Measurements from ENCODE around the gene FMO5.
"Not testable (repeated sequence)": the region's sequence is repeated elsewhere in the genome, so short reads cannot be mapped to it uniquely, and the experiment has no call there.

Gene FMO5

DNA sequence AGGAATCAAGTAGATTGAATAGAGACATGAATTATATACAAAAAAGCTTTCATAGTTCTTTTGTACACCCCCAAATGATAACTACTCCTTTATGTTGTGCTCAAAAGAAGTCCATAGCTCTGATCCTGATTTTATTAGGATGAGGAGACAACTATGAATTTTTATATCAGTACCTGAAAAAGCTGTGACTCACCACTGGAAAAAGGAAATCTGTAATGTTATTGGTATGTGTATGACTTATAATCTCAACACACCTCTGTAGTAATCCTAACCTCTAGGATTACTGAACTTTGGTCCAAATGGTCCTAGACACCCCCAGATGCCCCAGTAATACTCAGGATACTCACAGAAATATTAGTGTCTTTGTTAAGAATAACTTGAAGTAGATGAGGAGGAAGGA lies 63.0 kb downstream of the FMO5 start:
- no peak overlapping the region for H3K4me3 Mint-ChIP-seq
- no peak overlapping the region for H3K27ac Mint-ChIP-seq
- H3K4me1 Mint-ChIP-seq (ENCODE audit: low read depth), result no peaks in the 10 kb centered on the region
- H3K9me3 Mint-ChIP-seq, result no peaks in the 10 kb centered on the region
- no peaks in the 10 kb centered on the region for H3K27me3 Mint-ChIP-seq (ENCODE audit: low read depth)
- peaks cover 34% of the 10 kb centered on the region for H3K36me3 Mint-ChIP-seq (ENCODE audit: low read depth)

DNA sequence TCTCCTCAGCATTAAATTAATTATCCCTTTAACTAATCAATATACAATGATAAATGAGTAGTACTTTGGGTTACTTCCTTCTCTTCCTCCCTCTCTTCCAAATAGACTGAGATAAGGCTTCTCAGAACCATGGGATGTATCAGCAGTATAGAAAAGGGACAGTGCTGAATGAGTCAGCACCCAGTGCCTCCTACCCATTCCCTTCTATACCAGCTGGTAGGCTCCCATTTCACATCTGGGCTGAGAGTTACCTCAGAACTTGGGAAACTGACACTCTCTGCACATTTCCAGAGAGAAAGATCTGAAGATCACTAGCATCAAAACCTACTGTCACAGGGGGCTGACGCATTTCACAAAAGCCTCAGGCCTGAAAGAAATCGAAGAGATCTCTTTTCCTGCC lies 68.0 kb downstream of the FMO5 start:
- not testable (repeated sequence) for H3K27me3 Mint-ChIP-seq (ENCODE audit: low read depth); H3K4me3 Mint-ChIP-seq; H3K4me1 Mint-ChIP-seq (ENCODE audit: low read depth); H3K9me3 Mint-ChIP-seq; H3K27ac Mint-ChIP-seq
- H3K36me3 Mint-ChIP-seq (ENCODE audit: low read depth), result peaks cover 32% of the 10 kb centered on the region

DNA sequence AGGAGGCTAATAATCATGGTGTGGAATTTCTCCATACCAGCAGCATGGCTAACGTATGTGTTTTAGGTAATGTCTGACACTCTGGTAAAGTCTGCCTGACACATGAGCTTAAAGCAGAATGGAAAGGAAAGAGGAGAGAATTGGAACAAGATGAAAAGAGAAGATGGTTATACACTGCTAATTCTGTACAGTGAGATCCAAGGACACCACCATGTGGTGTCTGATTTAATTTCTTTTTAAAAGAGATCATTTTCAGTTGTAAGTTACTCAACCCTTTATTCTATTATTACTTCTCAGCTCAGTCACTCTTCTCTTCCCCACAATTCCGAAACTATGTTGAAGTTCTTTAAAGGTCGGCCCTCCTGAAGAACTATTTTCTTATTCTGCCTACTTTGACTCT lies 68.5 kb downstream of the FMO5 start:
- H3K4me3 Mint-ChIP-seq, result no peak overlapping the region
- no peaks in the 10 kb centered on the region for H3K4me1 Mint-ChIP-seq (ENCODE audit: low read depth)
- no peak overlapping the region for H3K27ac Mint-ChIP-seq
- H3K9me3 Mint-ChIP-seq, result no peaks in the 10 kb centered on the region
- no peaks in the 10 kb centered on the region for H3K27me3 Mint-ChIP-seq (ENCODE audit: low read depth)
- peaks cover 31% of the 10 kb centered on the region for H3K36me3 Mint-ChIP-seq (ENCODE audit: low read depth)

- Mint-ChIP-seq H3K9me3 (no peaks in the 10 kb centered on the region), H3K27ac (no peak overlapping the region), H3K27me3 (ENCODE audit: low read depth) (no peaks in the 10 kb centered on the region), H3K36me3 (ENCODE audit: low read depth) (peaks cover 9% of the 10 kb centered on the region), H3K4me3 (no peak overlapping the region), H3K4me1 (ENCODE audit: low read depth) (no peaks in the 10 kb centered on the region)
Measured at GRCh38 chr1:147152772-147153171, 72.4 kb downstream of the FMO5 start.

DNA sequence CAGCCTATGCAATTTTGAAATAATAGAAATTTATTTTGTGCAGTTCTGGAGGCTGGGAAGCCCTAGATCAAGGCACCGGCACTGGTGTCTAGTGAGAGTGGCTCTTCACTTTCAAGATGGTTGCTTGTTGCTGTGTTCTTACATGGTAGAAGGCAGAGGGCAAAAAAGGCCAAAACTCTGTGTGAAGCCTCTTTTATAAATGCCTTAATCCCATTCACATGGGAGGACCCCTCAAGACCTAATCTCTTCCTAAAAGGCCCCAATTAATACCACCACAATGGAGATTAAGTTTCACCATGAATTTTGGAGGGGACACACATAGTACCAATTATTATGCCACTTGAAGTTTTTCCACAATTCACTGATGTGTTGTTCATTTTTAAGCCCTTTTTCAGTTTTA lies 73.9 kb downstream of the FMO5 start:
- H3K27ac Mint-ChIP-seq, result no peak overlapping the region
- no peaks in the 10 kb centered on the region for H3K4me1 Mint-ChIP-seq (ENCODE audit: low read depth)
- no peaks in the 10 kb centered on the region for H3K27me3 Mint-ChIP-seq (ENCODE audit: low read depth)
- peaks cover 3% of the 10 kb centered on the region for H3K36me3 Mint-ChIP-seq (ENCODE audit: low read depth)
- no peaks in the 10 kb centered on the region for H3K9me3 Mint-ChIP-seq
- no peak overlapping the region for H3K4me3 Mint-ChIP-seq

- Mint-ChIP-seq H3K27ac (no peak overlapping the region), H3K27me3 (ENCODE audit: low read depth) (peaks cover 57% of the 10 kb centered on the region), H3K4me3 (no peak overlapping the region), H3K4me1 (ENCODE audit: low read depth) (no peaks in the 10 kb centered on the region), H3K9me3 (no peaks in the 10 kb centered on the region), H3K36me3 (ENCODE audit: low read depth) (no peaks in the 10 kb centered on the region)
Measured at GRCh38 chr1:147142886-147143285, 82.3 kb downstream of the FMO5 start.

All from T-helper 1 cell treated with Interleukin-12 subunit alpha and Interleukin-12 subunit beta and Interleukin-4 antibody, amounts not matched to agents 30 μg/mL and 1 μg/mL, for 36 hours (primary cell).